HepG2 (cell line): ENCODE measurements around the gene PRR14. TPM values are rescaled to one million over a fixed set of nuclear protein-coding genes. Genes with fewer than 3 reads are reported as not detected.

ENCODE experiments used
- GLI4 ChIP-seq: sonication (generic); formaldehyde crosslinking; IDR thresholded peaks from 2 replicates; pipeline ENCODE4 v1.5.1; 2020; ENCODE audit warnings: missing genetic modification reagents, mild to moderate bottlenecking, moderate library complexity, borderline replicate concordance
- MIER3 ChIP-seq: IDR thresholded peaks from 2 replicates; pipeline ENCODE4 v1.6.1; 2016; ENCODE audit warnings: missing compliant biosample characterization, borderline replicate concordance
- TBP ChIP-seq: sonication (generic); formaldehyde crosslinking; IDR thresholded peaks from 2 replicates; pipeline ENCODE4 v1.5.0; 2020; ENCODE audit warnings: missing genetic modification reagents
- ZNF670 ChIP-seq: sonication (generic); formaldehyde crosslinking; IDR thresholded peaks from 2 replicates; pipeline ENCODE4 v1.8.0; 2022; ENCODE audit warnings: mild to moderate bottlenecking, missing genetic modification reagents, borderline replicate concordance
- polyA plus RNA-seq, 8 experiments: library from polyadenylated mRNA; depleted of rRNA in 3 of 8; stranded (reverse) in 7 of 8; unstranded in 1 of 8; fragments of >200 nt; fragmentation: Illumina TruSeq in 4 of 8; extraction: Trizol in 4 of 8; gene quantifications; 2 replicates each; pipeline versions ENCODE4 v1.2.1 to v1.2.3, GENCODE V29; 2011 to 2016; ENCODE audit warnings: low read depth in 4 of 8, missing spikeins in 1 of 8, mixed read lengths in 1 of 8; ENCODE audit not compliant: insufficient read depth in 1 of 8
- total RNA-seq, 5 experiments: library from RNA; depleted of rRNA; stranded (reverse); fragments of >200 nt; fragmentation: Illumina TruSeq; extraction: Trizol; gene quantifications; 2 replicates each; pipeline ENCODE4 v1.2.3, GENCODE V29; 2016; ENCODE audit warnings: low read depth in 1 of 5
- TF ChIP-seq, protein P1 (sequence below): IDR thresholded peaks from 2 replicates; pipeline ENCODE4 v1.6.1; 2016; ENCODE audit warnings: mild to moderate bottlenecking
- TF ChIP-seq, protein P2 (sequence below): sonication (generic); formaldehyde crosslinking; IDR thresholded peaks from 2 replicates; pipeline ENCODE4 v1.4.0; 2020; ENCODE audit warnings: missing genetic modification reagents
- TF ChIP-seq, protein P3 (sequence below): sonication (generic); formaldehyde crosslinking; IDR thresholded peaks from 2 replicates; pipeline ENCODE4 v1.5.0; 2020; ENCODE audit warnings: missing genetic modification reagents
- TF ChIP-seq, protein P4 (sequence below): sonication (generic); formaldehyde crosslinking; IDR thresholded peaks from 2 replicates; pipeline ENCODE4 v1.4.0; 2020; ENCODE audit warnings: missing genetic modification reagents, borderline replicate concordance
- TF ChIP-seq, protein P5 (sequence below): sonication (generic); formaldehyde crosslinking; IDR thresholded peaks from 2 replicates; pipeline ENCODE4 v1.4.0; 2020; ENCODE audit warnings: mild to moderate bottlenecking, missing genetic modification reagents
- TF ChIP-seq, protein P6 (sequence below): sonication (generic); formaldehyde crosslinking; IDR thresholded peaks from 2 replicates; pipeline ENCODE4 v1.4.0; 2020; ENCODE audit warnings: low read depth, mild to moderate bottlenecking, missing genetic modification reagents
- TF ChIP-seq, protein P7 (sequence below): sonication (generic); formaldehyde crosslinking; IDR thresholded peaks from 2 replicates; pipeline ENCODE4 v1.4.0; 2020; ENCODE audit warnings: missing genetic modification reagents
- TF ChIP-seq, protein P8 (sequence below): sonication (generic); formaldehyde crosslinking; IDR thresholded peaks from 2 replicates; pipeline ENCODE4 v1.5.1; 2020; ENCODE audit warnings: mild to moderate bottlenecking, missing genetic modification reagents

Gene PRR14
- total and polyA plus RNA-seq, 2 of the 13 experiments (the other 11 are each of a cell fraction or from before 2014, with no cell fraction given) = 8.4 to 11.0 TPM

DNA sequence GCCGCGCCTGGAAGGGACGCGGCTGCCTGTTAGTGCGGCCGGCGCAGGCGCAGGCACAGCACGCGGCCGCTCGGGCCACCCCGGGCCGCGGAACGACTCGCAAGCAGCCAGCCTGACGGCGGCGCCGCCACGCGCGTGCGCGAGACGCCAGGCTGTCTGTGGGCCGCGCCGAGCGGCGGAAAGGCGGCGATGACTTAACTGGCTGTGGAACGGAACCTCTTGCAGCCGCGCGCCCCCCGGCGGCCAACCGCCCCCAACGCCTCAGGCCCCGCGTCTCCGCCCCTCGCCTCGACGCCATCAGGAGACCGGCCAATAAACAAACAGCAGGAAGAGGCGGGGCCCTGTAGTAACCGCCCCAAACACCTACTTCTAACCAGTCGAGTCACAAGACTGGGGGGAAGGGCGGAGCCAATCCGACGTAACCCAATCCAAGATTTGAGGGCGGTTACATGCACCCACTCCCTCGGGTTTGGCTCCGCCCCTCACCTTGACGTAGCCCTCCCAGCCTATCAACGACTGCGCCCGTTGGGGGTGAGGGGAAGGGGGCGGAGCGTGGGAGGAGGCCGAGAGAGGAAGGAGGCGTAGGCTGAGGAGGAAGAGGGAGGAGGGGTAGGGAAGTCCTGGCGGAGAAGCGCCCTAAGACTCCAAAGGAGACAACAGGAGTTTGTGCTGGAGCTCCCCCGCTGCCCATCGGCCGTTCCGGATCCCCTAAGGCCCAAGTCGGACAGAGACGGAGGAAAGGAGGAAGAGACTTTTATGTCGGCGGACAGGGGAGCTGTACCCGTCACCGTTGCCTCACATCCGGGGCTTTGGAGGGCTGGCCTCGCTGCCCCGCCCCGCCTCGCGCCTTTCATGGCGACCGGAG is 7.3 kb downstream of the PRR14 start, which contains the start of gene FBRS (continued):
- TF ChIP-seq, protein P1, sequence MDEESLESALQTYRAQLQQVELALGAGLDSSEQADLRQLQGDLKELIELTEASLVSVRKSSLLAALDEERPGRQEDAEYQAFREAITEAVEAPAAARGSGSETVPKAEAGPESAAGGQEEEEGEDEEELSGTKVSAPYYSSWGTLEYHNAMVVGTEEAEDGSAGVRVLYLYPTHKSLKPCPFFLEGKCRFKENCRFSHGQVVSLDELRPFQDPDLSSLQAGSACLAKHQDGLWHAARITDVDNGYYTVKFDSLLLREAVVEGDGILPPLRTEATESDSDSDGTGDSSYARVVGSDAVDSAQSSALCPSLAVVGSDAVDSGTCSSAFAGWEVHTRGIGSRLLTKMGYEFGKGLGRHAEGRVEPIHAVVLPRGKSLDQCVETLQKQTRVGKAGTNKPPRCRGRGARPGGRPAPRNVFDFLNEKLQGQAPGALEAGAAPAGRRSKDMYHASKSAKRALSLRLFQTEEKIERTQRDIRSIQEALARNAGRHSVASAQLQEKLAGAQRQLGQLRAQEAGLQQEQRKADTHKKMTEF = peak; percentile 88
- TF ChIP-seq, protein P2, sequence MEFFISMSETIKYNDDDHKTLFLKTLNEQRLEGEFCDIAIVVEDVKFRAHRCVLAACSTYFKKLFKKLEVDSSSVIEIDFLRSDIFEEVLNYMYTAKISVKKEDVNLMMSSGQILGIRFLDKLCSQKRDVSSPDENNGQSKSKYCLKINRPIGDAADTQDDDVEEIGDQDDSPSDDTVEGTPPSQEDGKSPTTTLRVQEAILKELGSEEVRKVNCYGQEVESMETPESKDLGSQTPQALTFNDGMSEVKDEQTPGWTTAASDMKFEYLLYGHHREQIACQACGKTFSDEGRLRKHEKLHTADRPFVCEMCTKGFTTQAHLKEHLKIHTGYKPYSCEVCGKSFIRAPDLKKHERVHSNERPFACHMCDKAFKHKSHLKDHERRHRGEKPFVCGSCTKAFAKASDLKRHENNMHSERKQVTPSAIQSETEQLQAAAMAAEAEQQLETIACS (CRISPR knock-in tag) = peak; percentile 80
- TF ChIP-seq, protein P3, sequence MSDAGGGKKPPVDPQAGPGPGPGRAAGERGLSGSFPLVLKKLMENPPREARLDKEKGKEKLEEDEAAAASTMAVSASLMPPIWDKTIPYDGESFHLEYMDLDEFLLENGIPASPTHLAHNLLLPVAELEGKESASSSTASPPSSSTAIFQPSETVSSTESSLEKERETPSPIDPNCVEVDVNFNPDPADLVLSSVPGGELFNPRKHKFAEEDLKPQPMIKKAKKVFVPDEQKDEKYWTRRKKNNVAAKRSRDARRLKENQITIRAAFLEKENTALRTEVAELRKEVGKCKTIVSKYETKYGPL (CRISPR knock-in tag) = no peak
- TF ChIP-seq ZNF670 (CRISPR knock-in tag) (peak; percentile 26; the same call in 1 of the 2 replicates), TBP (CRISPR knock-in tag) (no peak), GLI4 (CRISPR knock-in tag) (0 out of 2 replicates have a peak, but pooled peaks have one; percentile 67), MIER3 (CRISPR knock-in tag) (0 out of 2 replicates have a peak, but pooled peaks have one; percentile 66)
- TF ChIP-seq, protein P4, sequence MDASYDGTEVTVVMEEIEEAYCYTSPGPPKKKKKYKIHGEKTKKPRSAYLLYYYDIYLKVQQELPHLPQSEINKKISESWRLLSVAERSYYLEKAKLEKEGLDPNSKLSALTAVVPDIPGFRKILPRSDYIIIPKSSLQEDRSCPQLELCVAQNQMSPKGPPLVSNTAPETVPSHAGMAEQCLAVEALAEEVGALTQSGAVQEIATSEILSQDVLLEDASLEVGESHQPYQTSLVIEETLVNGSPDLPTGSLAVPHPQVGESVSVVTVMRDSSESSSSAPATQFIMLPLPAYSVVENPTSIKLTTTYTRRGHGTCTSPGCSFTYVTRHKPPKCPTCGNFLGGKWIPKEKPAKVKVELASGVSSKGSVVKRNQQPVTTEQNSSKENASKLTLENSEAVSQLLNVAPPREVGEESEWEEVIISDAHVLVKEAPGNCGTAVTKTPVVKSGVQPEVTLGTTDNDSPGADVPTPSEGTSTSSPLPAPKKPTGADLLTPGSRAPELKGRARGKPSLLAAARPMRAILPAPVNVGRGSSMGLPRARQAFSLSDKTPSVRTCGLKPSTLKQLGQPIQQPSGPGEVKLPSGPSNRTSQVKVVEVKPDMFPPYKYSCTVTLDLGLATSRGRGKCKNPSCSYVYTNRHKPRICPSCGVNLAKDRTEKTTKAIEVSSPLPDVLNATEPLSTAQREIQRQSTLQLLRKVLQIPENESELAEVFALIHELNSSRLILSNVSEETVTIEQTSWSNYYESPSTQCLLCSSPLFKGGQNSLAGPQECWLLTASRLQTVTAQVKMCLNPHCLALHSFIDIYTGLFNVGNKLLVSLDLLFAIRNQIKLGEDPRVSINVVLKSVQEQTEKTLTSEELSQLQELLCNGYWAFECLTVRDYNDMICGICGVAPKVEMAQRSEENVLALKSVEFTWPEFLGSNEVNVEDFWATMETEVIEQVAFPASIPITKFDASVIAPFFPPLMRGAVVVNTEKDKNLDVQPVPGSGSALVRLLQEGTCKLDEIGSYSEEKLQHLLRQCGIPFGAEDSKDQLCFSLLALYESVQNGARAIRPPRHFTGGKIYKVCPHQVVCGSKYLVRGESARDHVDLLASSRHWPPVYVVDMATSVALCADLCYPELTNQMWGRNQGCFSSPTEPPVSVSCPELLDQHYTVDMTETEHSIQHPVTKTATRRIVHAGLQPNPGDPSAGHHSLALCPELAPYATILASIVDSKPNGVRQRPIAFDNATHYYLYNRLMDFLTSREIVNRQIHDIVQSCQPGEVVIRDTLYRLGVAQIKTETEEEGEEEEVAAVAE = peak; percentile 96
- TF ChIP-seq, protein P5, sequence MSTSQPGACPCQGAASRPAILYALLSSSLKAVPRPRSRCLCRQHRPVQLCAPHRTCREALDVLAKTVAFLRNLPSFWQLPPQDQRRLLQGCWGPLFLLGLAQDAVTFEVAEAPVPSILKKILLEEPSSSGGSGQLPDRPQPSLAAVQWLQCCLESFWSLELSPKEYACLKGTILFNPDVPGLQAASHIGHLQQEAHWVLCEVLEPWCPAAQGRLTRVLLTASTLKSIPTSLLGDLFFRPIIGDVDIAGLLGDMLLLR (CRISPR knock-in tag) = peak; percentile 65
- TF ChIP-seq, protein P6, sequence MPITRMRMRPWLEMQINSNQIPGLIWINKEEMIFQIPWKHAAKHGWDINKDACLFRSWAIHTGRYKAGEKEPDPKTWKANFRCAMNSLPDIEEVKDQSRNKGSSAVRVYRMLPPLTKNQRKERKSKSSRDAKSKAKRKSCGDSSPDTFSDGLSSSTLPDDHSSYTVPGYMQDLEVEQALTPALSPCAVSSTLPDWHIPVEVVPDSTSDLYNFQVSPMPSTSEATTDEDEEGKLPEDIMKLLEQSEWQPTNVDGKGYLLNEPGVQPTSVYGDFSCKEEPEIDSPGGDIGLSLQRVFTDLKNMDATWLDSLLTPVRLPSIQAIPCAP (CRISPR knock-in tag) = no peak
- TF ChIP-seq, protein P7, sequence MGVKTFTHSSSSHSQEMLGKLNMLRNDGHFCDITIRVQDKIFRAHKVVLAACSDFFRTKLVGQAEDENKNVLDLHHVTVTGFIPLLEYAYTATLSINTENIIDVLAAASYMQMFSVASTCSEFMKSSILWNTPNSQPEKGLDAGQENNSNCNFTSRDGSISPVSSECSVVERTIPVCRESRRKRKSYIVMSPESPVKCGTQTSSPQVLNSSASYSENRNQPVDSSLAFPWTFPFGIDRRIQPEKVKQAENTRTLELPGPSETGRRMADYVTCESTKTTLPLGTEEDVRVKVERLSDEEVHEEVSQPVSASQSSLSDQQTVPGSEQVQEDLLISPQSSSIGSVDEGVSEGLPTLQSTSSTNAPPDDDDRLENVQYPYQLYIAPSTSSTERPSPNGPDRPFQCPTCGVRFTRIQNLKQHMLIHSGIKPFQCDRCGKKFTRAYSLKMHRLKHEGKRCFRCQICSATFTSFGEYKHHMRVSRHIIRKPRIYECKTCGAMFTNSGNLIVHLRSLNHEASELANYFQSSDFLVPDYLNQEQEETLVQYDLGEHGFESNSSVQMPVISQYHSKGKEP (CRISPR knock-in tag) = peak; percentile 36; the same call in 1 of the 2 replicates
- TF ChIP-seq, protein P8, sequence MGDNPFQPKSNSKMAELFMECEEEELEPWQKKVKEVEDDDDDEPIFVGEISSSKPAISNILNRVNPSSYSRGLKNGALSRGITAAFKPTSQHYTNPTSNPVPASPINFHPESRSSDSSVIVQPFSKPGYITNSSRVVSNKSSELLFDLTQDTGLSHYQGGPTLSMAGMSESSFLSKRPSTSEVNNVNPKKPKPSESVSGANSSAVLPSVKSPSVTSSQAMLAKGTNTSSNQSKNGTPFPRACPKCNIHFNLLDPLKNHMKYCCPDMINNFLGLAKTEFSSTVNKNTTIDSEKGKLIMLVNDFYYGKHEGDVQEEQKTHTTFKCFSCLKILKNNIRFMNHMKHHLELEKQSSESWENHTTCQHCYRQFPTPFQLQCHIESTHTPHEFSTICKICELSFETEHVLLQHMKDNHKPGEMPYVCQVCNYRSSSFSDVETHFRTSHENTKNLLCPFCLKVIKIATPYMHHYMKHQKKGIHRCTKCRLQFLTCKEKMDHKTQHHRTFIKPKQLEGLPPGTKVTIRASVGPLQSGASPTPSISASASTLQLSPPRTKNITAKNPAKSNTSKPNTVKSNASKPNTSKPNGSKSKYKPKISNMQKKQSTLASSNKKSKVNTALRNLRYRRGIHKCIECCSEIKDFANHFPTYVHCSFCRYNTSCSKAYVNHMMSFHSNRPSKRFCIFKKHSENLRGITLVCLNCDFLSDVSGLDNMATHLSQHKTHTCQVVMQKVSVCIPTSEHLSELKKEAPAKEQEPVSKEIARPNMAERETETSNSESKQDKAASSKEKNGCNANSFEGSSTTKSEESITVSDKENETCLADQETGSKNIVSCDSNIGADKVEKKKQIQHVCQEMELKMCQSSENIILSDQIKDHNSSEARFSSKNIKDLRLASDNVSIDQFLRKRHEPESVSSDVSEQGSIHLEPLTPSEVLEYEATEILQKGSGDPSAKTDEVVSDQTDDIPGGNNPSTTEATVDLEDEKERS (CRISPR knock-in tag) = peak; percentile 59; the same call in 1 of the 2 replicates
